Prostate gland (tissue), 2 donors: ENCODE data around the gene ATP5PO.
"Not testable (repeated sequence)": the region's sequence is repeated elsewhere in the genome, so short reads cannot be mapped to it uniquely, and the experiment has no call there.

Source experiments
- CTCF ChIP-seq, 4 experiments: fragments of 200-600 bp in 2 of 4; fragments of 450-650 bp in 2 of 4; sonication (generic) in 2 of 4; IDR thresholded peaks; 1 replicate in 3 of 4; 2 replicates in 1 of 4; pipeline ENCODE4 v1.5.1; 2016 to 2019; ENCODE audit warnings: antibody characterized with exemption in 4 of 4, mild to moderate bottlenecking in 2 of 4, moderate library complexity in 2 of 4
- POLR2A ChIP-seq: fragments of 450-650 bp; IDR thresholded peaks from one replicate; pipeline ENCODE4 v1.6.1; 2016; ENCODE audit warnings: antibody characterized with exemption, mild to moderate bottlenecking
- POLR2AphosphoS5 ChIP-seq: sonication (generic); formaldehyde crosslinking; IDR thresholded peaks from one replicate; pipeline ENCODE4 v1.6.1; 2017; ENCODE audit warnings: antibody characterized with exemption

DNA sequence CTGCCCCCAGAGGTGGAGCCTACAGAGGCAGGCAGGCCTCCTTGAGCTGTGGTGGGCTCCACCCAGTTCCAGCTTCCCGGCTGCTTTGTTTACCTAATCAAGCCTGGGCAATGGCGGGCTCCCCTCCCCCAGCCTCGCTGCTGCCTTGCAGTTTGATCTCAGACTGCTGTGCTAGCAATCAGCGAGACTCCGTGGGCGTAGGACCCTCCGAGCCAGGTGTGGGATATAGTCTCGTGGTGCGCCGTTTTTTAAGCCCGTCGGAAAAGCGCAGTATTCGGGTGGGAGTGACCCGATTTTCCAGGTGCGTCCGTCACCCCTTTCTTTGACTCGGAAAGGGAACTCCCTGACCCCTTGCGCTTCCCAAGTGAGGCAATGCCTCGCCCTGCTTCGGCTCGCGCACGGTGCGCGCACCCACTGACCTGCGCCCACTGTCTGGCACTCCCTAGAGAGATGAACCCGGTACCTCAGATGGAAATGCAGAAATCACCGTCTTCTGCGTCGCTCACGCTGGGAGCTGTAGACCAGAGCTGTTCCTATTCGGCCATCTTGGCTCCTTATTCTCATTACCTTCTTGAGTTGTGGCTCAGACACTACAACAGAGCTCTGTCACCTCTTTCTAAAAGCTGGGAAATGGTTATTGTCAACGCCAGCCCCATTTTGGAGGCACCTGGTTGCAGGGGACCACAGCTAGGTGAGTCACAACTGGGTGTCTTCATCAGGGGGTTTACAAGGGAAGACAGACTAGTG lies 15.6 kb upstream of the ATP5PO start:
- TF ChIP-seq CTCF (IDR thresholded peaks at IDR 0.05); POLR2AphosphoS5; POLR2A: not testable (repeated sequence)
